Memory B cell (primary cell): ENCODE results near the gene ASPHD2.

Experiments
- ATAC-seq: fragments of 150-1000 bp; cut with Tn5 transposase; 2 replicates; pipeline ENCODE4 v1.10.0; 2021; ENCODE audit warnings: low read depth, mild to moderate bottlenecking, moderate library complexity
- DNase-seq, 2 donors: peaks; one replicate each; pipeline ENCODE4 v3.0.0; 2022; ENCODE audit warnings: low spot score in 2 of 2
- H3K27ac Mint-ChIP-seq: one replicate; pipeline ENCODE4 v1.8.0; 2022; ENCODE audit warnings: mild to moderate bottlenecking, moderate library complexity, mixed read lengths
- H3K27me3 Mint-ChIP-seq: one replicate; pipeline ENCODE4 v1.8.0; 2022; ENCODE audit warnings: mixed read lengths
- H3K36me3 Mint-ChIP-seq: one replicate; pipeline ENCODE4 v1.8.0; 2022; ENCODE audit warnings: mild to moderate bottlenecking, mixed read lengths
- H3K4me1 Mint-ChIP-seq: one replicate; pipeline ENCODE4 v1.8.0; 2022; ENCODE audit warnings: mixed read lengths
- H3K4me3 Mint-ChIP-seq: one replicate; pipeline ENCODE4 v1.8.0; 2022; ENCODE audit warnings: mild to moderate bottlenecking, moderate library complexity, mixed read lengths
- H3K9me3 Mint-ChIP-seq: one replicate; pipeline ENCODE4 v1.8.0; 2022; ENCODE audit warnings: mixed read lengths

The ASPHD2 gene

GRCh38 chr22:26428515-26429457, at the start of gene ASPHD2:
Gene ASPHD2 (plus strand): TSS chr22:26429260. CDS start chr22:26433616, 4,356 bp downstream.
- Mint-ChIP-seq H3K36me3 (no peaks in the 10 kb centered on the region), H3K27ac (peak within 1 kb of the TSS; percentile 98), H3K4me1 (peaks cover 43% of the 10 kb centered on the region), H3K9me3 (no peaks in the 10 kb centered on the region), H3K27me3 (no peaks in the 10 kb centered on the region), H3K4me3 (peak within 1 kb of the TSS; percentile 97)
- DNase-seq (peak; percentile 78 to 80), ATAC-seq (peak; percentile 80)

- Mint-ChIP-seq H3K27ac (no peak overlapping the region), H3K36me3 (peaks cover 2% of the 10 kb centered on the region), H3K4me1 (peaks cover 4% of the 10 kb centered on the region), H3K27me3 (peaks cover 22% of the 10 kb centered on the region), H3K4me3 (no peak overlapping the region), H3K9me3 (peaks cover 2% of the 10 kb centered on the region)
- no peak for DNase-seq
- no peak for ATAC-seq
These were observed 48.8 kb upstream of the ASPHD2 start for GRCh38 chr22:26380072-26380830.

- Mint-ChIP-seq H3K9me3 (peaks cover 2% of the 10 kb centered on the region), H3K4me3 (no peak overlapping the region), H3K27me3 (peaks cover 19% of the 10 kb centered on the region), H3K27ac (no peak overlapping the region), H3K36me3 (peaks cover 2% of the 10 kb centered on the region), H3K4me1 (no peaks in the 10 kb centered on the region)
- ATAC-seq, result no peak
- no peak for DNase-seq
These were observed 46.3 kb upstream of the ASPHD2 start for GRCh38 chr22:26382782-26383181.

- ATAC-seq (no peak), DNase-seq (no peak)
- Mint-ChIP-seq H3K36me3 (peaks cover 2% of the 10 kb centered on the region), H3K27ac (no peak overlapping the region), H3K4me3 (no peak overlapping the region), H3K27me3 (peaks cover 18% of the 10 kb centered on the region), H3K4me1 (no peaks in the 10 kb centered on the region), H3K9me3 (no peaks in the 10 kb centered on the region)
These were observed 45.0 kb upstream of the ASPHD2 start for GRCh38 chr22:26383968-26384556.

GRCh38 chr22:26385164-26385563, 43.9 kb upstream of the ASPHD2 start:
- no peaks in the 10 kb centered on the region for H3K36me3 Mint-ChIP-seq
- peaks cover 15% of the 10 kb centered on the region for H3K27me3 Mint-ChIP-seq
- ATAC-seq (no peak), DNase-seq (no peak)
- H3K27ac Mint-ChIP-seq, result no peak overlapping the region
- no peaks in the 10 kb centered on the region for H3K4me1 Mint-ChIP-seq
- H3K9me3 Mint-ChIP-seq, result no peaks in the 10 kb centered on the region
- no peak overlapping the region for H3K4me3 Mint-ChIP-seq

- H3K27me3 Mint-ChIP-seq, result peaks cover 14% of the 10 kb centered on the region
- no peaks in the 10 kb centered on the region for H3K4me1 Mint-ChIP-seq
- no peak for DNase-seq
- no peak overlapping the region for H3K4me3 Mint-ChIP-seq
- no peaks in the 10 kb centered on the region for H3K9me3 Mint-ChIP-seq
- no peak for ATAC-seq
- H3K36me3 Mint-ChIP-seq, result no peaks in the 10 kb centered on the region
- no peak overlapping the region for H3K27ac Mint-ChIP-seq
These were observed 39.9 kb upstream of the ASPHD2 start for GRCh38 chr22:26389125-26389524.

GRCh38 chr22:26391091-26391490, 38.0 kb upstream of the ASPHD2 start:
- no peak overlapping the region for H3K27ac Mint-ChIP-seq
- DNase-seq, result no peak

GRCh38 chr22:26391623-26392022, 37.4 kb upstream of the ASPHD2 start:
- Mint-ChIP-seq H3K36me3 (no peaks in the 10 kb centered on the region), H3K4me1 (no peaks in the 10 kb centered on the region), H3K4me3 (no peak overlapping the region), H3K9me3 (no peaks in the 10 kb centered on the region), H3K27ac (no peak overlapping the region), H3K27me3 (peaks cover 11% of the 10 kb centered on the region)
- ATAC-seq, result no peak
- DNase-seq, result no peak

More at GRCh38 chr22:26391091-26391490, 38.0 kb upstream of the ASPHD2 start:
- H3K9me3 Mint-ChIP-seq, result no peaks in the 10 kb centered on the region
- H3K4me3 Mint-ChIP-seq, result no peak overlapping the region
- H3K27me3 Mint-ChIP-seq, result peaks cover 11% of the 10 kb centered on the region
- no peaks in the 10 kb centered on the region for H3K36me3 Mint-ChIP-seq
- no peaks in the 10 kb centered on the region for H3K4me1 Mint-ChIP-seq
- no peak for ATAC-seq

GRCh38 chr22:26393929-26394328, 35.1 kb upstream of the ASPHD2 start:
- Mint-ChIP-seq H3K27me3 (peaks cover 9% of the 10 kb centered on the region), H3K27ac (no peak overlapping the region), H3K4me1 (no peaks in the 10 kb centered on the region), H3K4me3 (no peak overlapping the region), H3K9me3 (no peaks in the 10 kb centered on the region), H3K36me3 (no peaks in the 10 kb centered on the region)
- DNase-seq (no peak), ATAC-seq (no peak)

- DNase-seq (no peak), ATAC-seq (no peak)
- Mint-ChIP-seq H3K4me3 (no peak overlapping the region), H3K4me1 (no peaks in the 10 kb centered on the region), H3K27ac (no peak overlapping the region), H3K9me3 (no peaks in the 10 kb centered on the region), H3K36me3 (no peaks in the 10 kb centered on the region), H3K27me3 (peaks cover 7% of the 10 kb centered on the region)
These were observed 34.3 kb upstream of the ASPHD2 start for GRCh38 chr22:26394777-26395176.

- no peak for DNase-seq
- Mint-ChIP-seq H3K9me3 (no peaks in the 10 kb centered on the region), H3K27me3 (peaks cover 7% of the 10 kb centered on the region), H3K4me3 (no peak overlapping the region), H3K27ac (no peak overlapping the region), H3K4me1 (no peaks in the 10 kb centered on the region), H3K36me3 (no peaks in the 10 kb centered on the region)
- no peak for ATAC-seq
These were observed 33.1 kb upstream of the ASPHD2 start for GRCh38 chr22:26395926-26396325.

- DNase-seq (peak; percentile 37 to 58), ATAC-seq (peak; percentile 96)
- Mint-ChIP-seq H3K4me3 (no peak overlapping the region), H3K4me1 (no peaks in the 10 kb centered on the region), H3K9me3 (no peaks in the 10 kb centered on the region), H3K27ac (no peak overlapping the region), H3K36me3 (no peaks in the 10 kb centered on the region), H3K27me3 (peaks cover 6% of the 10 kb centered on the region)
These were observed 30.3 kb upstream of the ASPHD2 start for GRCh38 chr22:26398741-26399153.

GRCh38 chr22:26399289-26399688, 29.8 kb upstream of the ASPHD2 start:
- H3K27me3 Mint-ChIP-seq, result peaks cover 7% of the 10 kb centered on the region
- H3K36me3 Mint-ChIP-seq, result no peaks in the 10 kb centered on the region
- H3K27ac Mint-ChIP-seq, result no peak overlapping the region
- no peak overlapping the region for H3K4me3 Mint-ChIP-seq
- no peak for ATAC-seq
- no peak for DNase-seq
- H3K4me1 Mint-ChIP-seq, result peaks cover 4% of the 10 kb centered on the region
- no peaks in the 10 kb centered on the region for H3K9me3 Mint-ChIP-seq

- Mint-ChIP-seq H3K36me3 (no peaks in the 10 kb centered on the region), H3K27ac (no peak overlapping the region), H3K4me3 (no peak overlapping the region), H3K9me3 (no peaks in the 10 kb centered on the region), H3K27me3 (peaks cover 9% of the 10 kb centered on the region), H3K4me1 (peaks cover 10% of the 10 kb centered on the region)
- ATAC-seq, result no peak
- DNase-seq, result no peak
These were observed 27.3 kb upstream of the ASPHD2 start for GRCh38 chr22:26401726-26402125.
